NOMO-1 (cell line): ENCODE measurements around the gene SRGAP3.
A peak's percentile ranks its signal among the peaks of the same experiment; 100 is the strongest.
"Not testable (repeated sequence)": the region's sequence is repeated elsewhere in the genome, so short reads cannot be mapped to it uniquely, and the experiment has no call there.

Experiments used
- DNase-seq, 2 experiments: peaks; one replicate each; lab custom pipeline; 2025; ENCODE audit not compliant: unreplicated experiment in 2 of 2; lab: John Stamatoyannopoulos, UW

SRGAP3 gene

DNA sequence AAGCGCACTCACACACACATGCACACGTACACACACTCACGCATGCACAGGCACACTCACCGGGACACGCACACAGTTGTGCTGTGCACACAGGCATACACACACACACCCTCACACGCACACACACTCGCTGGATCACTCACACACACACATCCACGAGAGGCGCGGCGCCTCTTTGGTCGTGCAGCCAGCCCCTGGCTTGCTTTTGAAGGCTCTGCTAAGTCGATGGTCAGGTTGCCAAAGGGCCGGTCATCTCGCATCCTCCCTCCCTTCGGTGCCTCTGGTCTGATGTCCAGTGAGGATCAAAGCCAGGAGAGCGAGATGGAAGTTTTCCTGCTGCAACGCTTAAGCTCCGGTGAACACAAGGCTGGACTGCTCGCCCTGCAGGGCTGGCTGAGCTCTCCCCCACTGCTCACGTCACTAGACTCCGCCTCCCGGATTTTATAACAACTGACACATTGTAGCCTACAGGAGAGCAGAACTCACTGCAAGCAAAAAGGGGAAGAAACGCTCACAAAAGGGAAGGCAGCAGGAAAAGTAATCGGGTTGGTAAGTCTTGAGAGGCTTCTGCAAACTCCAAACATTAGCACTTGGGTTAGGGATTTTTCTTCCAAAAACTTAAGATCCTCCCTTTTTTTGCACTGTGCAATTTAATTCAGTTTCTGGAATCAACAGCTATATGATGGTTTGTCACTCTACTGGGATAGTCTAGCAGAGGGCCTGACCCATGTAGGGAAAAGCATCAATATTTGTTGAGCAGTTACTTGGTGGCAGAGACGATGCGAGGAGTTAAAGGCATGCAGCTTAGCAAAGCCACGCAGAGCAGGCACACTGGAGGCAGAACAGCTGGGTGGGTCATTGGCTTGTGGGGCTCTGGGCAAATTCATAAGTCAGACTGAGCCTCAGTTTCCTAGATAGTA is at the start of gene SRGAP3:
TSS of gene SRGAP3 (minus strand) at position 374 of the 920 bp plus-strand sequence. CDS start 695 bp downstream, outside the sequence.
- DNase-seq = peak; percentile 93 to 97

DNA sequence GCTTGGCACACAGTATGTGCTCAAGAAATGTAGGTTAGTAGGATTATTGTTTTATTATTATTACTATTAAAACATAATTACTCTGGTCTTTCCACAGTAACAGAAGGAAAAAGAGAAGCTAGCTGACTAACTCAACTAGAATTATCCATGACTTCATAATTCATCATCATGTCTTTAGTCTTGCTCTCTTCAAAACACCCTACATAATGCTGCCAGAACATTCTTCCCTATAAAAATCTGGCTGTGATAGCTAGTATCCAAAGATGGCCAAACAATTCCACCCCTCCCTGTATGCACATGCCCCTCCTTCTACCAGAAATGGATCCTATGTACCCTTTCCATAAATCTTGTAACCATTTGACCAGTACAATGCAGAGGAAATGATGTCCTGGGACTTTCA is 48.8 kb upstream of the SRGAP3 start:
- DNase-seq = no peak

DNA sequence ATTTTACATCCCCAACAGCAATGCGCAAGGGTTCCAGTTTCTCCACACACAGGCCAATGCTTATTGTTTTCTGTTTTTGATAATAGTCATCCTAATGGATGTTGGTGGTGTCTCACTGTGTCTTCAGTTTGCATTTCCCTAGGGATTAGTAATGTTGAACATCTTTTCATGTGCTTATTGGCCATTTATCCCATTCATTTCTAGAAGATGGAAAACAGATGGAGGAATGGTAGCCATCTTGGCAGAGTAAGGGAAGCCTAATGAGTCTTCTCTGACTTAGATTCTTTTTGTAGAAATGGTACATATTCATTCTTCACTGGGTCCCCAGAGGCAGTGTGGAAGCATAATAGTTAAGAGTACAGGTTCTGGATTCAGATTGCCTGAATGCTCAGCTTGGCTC is 46.8 kb upstream of the SRGAP3 start:
- DNase-seq = no peak

DNA sequence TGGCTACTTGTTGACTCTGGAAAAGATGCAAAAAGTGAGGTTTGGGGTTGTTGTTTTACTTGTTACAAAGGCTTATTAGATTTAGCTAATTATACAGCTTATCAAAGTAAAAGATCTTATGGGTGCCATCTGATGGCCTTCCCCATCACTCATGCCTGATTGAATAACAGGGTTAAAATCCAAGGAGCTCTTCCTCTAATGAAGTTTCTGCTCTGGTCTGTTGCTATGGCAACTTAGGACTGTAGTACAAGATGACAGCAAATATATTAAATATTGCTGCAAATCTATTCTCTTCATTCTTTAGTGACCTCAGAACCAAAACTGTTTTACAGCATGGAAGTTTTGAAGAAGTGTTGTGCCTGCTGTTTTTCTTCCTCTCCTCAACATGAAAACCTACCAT is 45.6 kb upstream of the SRGAP3 start:
- no peak for DNase-seq

DNA sequence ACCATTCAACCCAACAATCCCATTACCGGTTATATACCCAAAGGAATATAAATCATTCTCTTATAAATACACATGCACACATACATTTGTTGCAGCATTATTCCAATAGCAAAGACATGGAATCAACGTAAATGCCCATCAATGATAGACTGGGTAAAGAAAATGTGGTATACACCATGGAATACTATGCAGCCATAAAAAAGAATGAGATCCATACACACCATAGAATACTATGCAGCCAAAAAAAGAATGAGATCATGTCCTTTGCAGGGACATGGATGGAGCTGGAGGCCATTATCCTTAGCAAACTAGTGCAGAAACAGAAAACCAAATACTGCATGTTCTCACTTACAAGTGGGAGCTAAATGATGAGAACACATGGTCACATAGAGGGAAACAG is 44.5 kb upstream of the SRGAP3 start:
- DNase-seq = not testable (repeated sequence)

DNA sequence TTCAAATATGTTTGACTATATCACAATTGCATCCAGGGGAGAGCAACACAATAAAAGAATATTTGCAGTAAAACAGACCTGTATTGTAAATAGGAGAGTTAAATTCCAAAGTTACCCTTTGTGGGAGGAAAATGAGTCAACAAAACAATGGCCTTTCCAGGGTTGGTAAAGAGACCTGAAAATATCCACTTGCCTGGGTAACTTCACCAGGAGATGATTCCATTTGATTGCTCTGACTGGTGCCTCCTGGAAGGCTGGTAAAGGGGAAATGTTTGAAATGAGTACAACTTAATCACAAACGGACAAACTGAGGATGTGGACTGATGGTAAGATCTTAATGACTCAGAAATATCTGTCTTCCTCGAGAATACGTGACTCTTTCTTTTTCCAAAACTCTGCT is 43.6 kb upstream of the SRGAP3 start:
- no peak for DNase-seq

DNA sequence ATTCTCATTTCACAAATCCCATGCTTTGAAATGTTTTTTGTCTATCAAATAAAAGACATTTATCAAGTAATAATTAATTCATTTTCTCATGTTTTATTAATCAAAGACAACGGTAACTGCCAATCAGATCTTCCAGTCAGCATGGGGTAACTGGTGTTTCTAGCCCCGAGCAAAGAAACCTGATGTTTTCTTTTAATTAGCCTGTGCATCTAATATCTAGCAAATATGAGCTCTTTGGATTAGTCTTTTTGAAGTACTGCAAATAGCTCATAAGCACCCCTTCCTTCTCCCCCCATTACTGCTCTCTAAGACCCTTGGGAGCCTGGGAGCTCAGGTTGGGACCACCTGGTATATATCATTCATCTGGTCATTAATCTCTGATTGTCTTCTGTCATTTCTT is 43.1 kb upstream of the SRGAP3 start:
- no peak for DNase-seq

DNA sequence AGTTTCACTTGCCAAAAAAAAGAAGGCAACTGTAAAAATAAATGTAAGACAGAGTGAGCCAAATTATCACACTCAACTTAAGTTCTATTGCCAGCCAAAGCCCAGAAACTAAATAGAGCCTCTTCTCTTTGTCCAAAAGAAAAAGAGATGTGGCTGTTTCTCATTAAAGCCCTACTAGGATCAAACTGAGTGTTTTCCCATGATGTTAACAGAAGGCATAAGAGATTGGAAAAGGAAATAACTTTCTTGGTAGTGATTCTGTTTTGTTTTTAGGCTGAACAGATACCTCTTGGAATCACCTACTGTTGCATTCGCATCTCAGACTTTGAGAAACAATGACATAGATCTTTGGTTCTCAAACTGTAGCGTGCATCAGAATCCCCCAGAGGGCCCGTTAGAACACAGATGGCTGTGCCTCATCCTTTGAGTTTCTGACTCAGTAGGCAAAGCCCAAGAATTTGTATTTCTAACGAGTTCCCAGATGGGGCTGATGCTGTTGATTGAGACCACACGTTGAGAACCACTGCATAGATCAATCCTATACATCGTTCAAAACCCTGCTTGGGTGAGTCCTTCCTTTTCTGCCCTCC is 42.5 kb upstream of the SRGAP3 start:
- DNase-seq = no peak

DNA sequence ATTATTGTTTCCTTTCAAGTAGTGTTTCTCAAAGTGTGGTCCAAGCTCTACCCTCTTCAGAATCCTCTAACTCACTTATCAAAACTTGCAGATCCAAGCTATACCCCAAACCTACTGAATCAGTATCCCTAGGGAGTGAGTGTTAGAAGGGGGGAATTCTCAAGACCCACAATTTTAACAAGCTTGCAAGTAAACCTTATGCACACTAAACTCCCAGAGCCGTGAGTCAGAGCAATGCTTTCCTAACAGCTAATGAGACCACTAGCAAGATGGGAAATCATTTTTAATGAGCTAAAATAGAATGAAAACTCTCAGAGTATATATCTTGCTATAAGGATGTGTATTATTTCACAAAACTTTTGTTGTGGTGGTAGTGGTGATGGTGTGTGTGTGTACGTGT is 41.1 kb upstream of the SRGAP3 start:
- no peak for DNase-seq

DNA sequence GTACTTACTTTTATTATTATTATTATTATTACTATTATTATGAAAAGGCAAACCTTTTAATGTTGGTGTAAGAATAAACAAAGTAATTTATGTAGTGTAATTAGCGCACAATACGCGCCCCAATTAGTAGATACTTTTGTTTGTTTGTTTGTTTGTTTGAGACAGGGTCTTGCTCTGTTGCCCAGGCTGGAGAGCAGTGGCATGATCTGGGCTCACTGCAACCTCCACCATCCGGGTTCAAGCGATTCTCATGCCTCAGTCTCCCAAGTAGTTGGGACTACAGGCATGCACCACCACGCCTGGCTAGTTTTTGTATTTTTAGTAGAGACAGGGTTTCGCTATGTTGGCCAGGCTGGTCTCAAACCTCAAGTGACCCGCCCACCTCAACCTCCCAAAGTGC is 32.1 kb upstream of the SRGAP3 start:
- DNase-seq = not testable (repeated sequence)

DNA sequence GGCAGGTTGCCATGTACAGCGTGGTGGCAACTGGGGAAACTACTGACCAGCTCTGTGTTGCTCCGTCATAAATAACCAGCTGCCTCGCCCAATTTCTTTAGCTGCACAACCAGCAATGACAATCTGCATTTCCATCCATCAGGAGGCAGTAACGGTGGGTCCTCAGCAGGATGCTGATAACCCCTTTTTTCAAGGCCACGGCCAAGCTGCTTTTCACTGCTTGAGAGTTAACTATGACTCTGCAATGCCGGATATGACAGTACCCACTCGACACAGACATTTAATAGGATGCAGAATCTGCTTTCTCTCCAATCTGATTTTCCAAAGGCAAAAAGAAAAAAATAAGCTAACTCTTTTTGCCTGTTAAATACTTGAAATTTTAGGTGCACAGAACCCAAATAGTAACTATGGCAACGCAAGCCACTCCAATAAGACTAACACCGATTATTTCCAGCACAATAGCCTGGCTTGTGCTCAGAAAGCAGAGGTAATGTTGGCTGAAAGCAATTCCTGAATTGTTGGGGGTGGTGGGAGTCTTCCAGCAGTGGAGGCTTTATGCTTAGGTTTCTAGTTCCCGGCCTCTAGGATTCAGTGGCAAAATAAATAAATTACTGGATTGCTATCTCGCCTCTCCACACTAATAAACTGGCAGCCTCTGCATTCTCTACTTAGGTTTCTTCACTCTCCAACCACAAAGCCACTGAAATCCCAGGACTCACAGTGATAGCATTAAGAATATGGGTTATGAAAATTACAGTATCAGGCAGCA is 31.2 kb upstream of the SRGAP3 start:
- no peak for DNase-seq

DNA sequence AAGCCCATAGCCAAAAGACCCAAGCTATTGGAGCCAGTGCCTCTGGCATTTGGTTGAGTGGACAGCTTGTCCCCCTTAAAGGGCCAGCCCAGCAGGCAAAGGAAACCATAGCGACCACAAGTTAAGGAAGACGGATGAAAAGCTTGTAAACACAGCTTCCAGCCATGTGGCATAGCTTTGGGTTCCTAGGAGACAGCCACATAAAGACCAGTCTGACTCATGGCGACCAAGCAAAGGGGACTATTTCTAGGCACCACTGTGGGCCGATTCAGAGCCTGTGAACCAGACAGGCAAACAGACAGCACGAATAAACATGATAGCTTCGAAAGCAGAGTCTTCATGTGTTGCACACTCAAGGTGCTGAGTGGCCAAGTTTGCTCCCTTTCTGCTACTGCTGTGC is 30.5 kb upstream of the SRGAP3 start:
- DNase-seq = no peak

DNA sequence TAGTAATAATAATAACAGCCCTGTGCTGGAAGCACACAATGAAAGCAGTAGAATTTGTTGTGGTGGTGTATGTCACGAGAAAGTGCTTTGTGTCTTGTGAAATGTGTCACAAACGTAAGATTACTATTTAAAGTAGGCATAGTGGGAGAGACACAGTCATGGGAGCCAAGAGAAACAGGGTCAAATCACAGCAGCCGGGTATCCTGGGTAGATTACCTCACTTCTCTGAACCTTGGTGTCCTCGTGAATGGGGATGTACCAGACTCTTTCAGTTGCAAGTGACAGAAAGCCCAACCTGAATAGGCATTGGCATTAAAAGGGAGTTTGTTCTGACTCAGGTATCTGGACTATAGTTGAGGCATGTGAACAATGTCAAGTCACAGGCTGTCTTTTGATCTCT is 29.1 kb upstream of the SRGAP3 start:
- no peak for DNase-seq

DNA sequence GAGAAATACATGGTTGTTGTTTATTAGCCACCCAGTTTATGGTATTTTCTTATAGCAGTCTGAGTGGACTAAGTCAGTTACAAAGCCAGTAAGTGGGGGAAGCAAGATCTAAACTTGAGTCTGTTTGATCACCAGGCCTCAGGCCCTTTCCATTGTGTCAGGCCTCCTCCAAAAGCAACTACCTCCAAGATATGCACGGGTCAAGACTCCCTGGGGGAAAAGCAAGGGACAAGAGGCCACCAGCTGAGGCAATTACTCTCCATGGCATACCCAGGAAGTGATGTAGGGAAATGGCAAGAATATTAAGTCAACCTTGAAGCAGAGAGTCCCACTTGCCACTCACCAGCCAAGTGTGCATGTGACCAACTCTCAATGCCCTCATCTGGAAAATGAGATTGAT is 28.6 kb upstream of the SRGAP3 start:
- DNase-seq = no peak

DNA sequence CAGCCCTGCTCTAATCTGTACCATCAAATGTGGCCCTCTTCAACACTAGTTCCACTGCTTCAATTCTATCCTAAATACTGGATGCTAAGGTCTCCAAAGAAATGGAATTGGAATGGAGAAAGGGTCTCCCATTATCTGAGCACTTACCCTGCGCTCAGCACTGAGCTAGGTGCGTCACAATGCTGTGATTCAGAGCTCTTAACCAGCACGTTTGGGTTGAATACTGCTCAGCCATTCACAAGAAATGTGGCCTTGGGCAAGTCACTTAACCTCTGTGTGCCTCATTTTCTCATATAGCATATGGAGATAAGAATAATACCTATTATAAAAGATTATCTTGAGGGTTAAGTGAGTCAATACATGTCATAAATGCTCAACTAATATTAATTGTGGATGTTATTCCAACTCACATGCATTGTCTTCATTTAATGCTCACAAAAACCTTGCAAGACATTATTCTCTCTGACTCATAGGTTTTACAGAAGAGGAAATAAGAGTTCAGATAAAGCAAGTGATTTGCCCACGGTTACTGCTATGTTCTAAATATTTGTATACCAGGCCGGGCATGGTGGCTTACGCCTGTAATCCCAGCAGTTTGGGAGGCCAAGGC is 27.4 kb upstream of the SRGAP3 start:
- no peak for DNase-seq

DNA sequence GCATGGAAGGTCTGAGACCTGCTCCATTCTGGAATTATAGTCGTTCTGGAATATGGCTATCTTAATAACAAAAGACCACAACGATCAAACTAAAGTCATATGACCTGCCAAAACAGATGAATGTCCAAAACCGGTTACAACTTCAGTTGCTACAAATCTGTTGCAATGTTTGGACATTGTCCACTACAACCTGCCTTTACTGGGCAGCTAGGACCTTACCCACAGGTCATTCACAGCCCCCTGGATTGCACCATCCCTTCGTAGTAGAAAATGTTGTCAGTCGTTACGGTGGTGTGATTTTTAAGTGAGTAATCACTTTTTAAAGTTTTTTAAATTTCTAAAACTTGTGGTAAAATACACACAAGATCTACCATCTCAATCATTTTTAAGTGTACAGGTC is 22.5 kb upstream of the SRGAP3 start:
- no peak for DNase-seq

DNA sequence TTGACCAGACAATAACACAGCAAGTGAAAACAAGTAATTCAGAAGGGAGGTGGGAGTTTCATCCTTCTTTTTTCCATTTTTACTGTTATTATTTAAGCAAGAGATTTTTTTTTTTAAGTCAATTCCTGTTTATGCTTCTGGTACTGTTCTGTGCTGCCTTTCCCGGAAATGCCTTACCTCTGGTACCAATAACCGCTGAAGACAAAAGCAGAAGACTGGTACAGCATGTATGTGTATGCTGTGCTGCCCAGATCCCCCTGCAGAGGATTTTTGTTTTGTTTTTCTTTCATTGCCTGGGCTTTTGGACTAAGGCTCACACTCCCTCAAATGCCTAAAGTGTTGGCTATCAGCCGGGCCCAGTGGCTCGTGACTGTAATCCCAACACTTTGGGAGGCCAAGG is 21.3 kb upstream of the SRGAP3 start:
- no peak for DNase-seq

DNA sequence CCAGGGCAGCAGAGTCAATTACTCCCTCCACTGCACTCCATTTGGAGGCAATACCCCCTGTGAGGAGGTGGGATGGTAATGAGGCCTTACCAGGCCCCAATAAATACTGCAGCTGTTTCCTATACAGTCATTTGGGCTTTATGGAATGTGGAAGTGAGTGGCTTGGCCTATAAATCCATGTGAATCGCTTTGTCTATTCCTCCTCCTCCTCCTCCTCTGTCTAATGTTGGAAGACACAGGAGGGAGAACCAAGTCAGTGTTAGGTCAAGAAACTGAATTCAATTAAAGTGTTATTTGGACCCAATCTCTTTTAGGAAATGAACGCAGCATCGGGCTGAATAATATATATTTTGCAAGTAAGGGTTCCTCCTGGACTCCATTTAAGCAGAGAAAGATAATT is 17.3 kb upstream of the SRGAP3 start:
- no peak for DNase-seq

DNA sequence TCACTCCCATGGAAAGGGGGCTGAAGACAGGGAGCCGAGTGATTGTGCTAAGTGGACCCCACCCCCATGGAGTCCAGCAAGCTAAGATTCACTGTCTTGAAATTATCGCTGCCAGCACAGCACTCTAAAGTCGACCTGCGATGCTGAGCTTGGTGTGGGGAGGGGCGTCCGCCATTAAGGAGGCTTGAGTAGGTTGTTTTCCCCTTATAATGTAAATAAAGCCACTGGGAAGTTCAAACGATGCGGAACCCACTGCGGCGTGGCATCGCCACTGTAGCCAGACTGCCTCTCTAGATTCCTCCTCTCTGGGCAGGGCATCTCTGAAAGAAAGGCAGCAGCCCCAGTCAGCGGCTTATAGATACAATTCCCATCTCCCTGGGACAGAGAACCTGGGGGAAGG is 10.9 kb upstream of the SRGAP3 start:
- no peak for DNase-seq

DNA sequence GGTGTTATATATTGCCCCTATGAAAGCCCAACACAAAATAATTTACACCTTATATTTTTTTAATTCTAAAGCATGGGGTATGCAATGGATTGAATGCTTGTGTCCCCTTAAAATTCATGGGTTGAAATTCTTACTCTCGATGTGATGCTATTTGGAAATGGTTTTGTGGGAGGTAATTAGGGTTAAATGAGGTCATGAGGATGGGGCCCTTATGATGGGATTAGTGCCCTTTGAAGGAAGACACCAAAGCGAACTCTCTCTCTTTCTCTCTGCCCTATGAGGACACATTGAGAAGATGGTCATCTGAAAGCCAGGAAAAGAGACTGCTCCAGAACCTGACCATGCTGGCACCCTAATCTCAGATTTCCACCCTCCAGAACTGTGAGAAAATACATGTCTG is 7.6 kb upstream of the SRGAP3 start:
- no peak for DNase-seq

DNA sequence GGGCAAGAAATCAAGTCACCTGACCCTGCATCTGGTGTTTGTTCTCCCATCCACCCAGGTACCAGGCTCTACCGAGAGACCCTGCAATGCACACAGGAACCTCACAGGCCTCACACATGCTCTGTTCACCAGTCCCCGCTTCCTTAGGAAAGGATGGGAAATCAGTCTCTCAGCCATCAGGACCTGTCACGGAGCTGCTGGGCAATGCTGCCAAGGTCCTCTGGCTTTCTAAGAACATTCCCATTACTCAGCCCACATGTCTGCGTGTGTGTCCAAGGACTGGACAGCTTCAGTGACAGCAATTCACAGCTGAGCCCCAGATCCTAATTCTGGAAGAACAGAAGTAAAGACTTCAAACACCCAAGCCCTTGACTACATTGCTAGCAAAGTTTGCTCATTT is 6.5 kb upstream of the SRGAP3 start:
- no peak for DNase-seq
